Activated T-cell treated with anti-CD3 and anti-CD28 coated beads, Interleukin-2, amount 50 U/mL, for 24 hours (primary cell): ENCODE results near the gene PKD2L2.
"Not testable (repeated sequence)": the region's sequence is repeated elsewhere in the genome, so short reads cannot be mapped to it uniquely, and the experiment has no call there.

ENCODE experiments used
- DNase-seq: peaks from one replicate; pipeline ENCODE4 v3.0.0-alpha.2; 2020
- H3K27ac Mint-ChIP-seq: 2 replicates; pipeline ENCODE4 v1.8.0; 2020; ENCODE audit warnings: mild to moderate bottlenecking, mixed read lengths
- H3K27me3 Mint-ChIP-seq: 2 replicates; pipeline ENCODE4 v1.8.0; 2020; ENCODE audit warnings: mixed read lengths
- H3K36me3 Mint-ChIP-seq: 2 replicates; pipeline ENCODE4 v1.8.0; 2020; ENCODE audit warnings: low read depth, mixed read lengths
- H3K4me1 Mint-ChIP-seq: 2 replicates; pipeline ENCODE4 v1.8.0; 2020; ENCODE audit warnings: low read depth, mixed read lengths
- H3K4me3 Mint-ChIP-seq: 2 replicates; pipeline ENCODE4 v1.8.0; 2020; ENCODE audit warnings: mild to moderate bottlenecking, moderate library complexity, mixed read lengths
- H3K9me3 Mint-ChIP-seq: 2 replicates; pipeline ENCODE4 v1.8.0; 2020; ENCODE audit warnings: mixed read lengths

Gene PKD2L2

DNA sequence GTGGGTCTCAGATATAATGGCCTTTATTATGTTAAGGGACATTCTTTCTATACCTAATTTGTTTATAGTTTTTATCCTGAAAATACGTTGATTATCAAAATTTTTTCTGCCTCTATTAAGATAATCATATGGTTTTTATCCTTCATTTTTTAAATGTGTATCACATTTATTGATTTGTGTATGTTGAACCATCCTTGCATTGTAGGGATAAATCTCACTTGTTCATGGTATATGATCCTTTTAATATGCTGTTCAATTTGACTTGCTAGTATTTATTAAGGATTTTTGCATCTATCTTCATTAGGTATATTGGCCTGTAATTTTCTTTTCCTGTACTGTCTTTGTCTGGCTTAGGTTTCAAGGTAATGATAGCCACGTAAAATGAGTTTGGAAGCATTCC is 25.5 kb downstream of the PKD2L2 start:
- DNase-seq: no peak
- Mint-ChIP-seq H3K4me1 (no peaks in the 10 kb centered on the region), H3K4me3 (no peak overlapping the region), H3K36me3 (peaks cover 3% of the 10 kb centered on the region), H3K27ac (no peak overlapping the region), H3K9me3 (peaks cover 16% of the 10 kb centered on the region), H3K27me3 (peaks cover 8% of the 10 kb centered on the region)

DNA sequence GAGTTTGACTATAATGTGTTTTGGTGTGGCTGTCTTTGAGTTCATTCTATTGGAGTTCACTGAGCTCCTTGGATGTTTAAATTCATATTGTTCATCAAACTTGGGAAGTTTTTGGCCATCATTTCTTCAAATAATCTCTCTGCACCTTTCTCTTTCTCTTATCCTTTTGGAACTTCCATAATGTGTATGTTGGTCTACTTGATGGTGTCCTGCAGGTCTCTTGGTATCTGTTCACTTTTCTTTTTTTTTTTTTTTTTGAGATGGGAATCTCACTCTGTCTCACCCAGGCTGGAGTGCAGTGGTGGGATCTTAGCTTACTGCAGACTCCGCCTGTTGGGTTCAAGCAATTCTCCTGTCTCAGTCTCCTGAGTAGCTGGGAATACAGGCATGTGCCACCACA is 27.7 kb downstream of the PKD2L2 start:
- Mint-ChIP-seq H3K36me3 (peaks cover 3% of the 10 kb centered on the region), H3K9me3 (peaks cover 16% of the 10 kb centered on the region), H3K27me3 (peaks cover 8% of the 10 kb centered on the region), H3K27ac (no peak overlapping the region), H3K4me1 (no peaks in the 10 kb centered on the region), H3K4me3 (no peak overlapping the region)
- no peak for DNase-seq

DNA sequence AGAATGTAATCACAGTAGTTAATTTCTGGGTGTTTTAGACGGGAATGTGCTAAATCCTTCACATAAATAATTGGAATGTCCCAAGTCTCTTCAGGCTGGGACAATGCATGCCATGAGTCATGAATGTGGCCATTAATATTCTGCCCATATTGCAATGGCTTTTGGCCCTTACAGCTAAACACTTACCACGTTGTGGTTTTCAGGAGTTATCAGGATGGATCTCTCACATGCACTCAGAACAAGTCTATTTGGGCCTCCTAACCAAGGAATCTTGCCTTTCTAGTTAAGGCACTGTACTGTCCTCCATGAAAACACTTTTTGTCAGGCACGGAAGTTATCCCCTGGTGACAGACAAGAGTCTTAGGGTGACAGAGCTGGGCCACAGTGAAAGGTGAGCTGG is 32.7 kb downstream of the PKD2L2 start:
- no peak for DNase-seq
- no peaks in the 10 kb centered on the region for H3K4me1 Mint-ChIP-seq
- H3K27me3 Mint-ChIP-seq: peaks cover under 1% of the 10 kb centered on the region
- peaks cover 3% of the 10 kb centered on the region for H3K36me3 Mint-ChIP-seq
- no peak overlapping the region for H3K4me3 Mint-ChIP-seq
- H3K9me3 Mint-ChIP-seq: peaks cover 6% of the 10 kb centered on the region
- H3K27ac Mint-ChIP-seq: no peak overlapping the region

DNA sequence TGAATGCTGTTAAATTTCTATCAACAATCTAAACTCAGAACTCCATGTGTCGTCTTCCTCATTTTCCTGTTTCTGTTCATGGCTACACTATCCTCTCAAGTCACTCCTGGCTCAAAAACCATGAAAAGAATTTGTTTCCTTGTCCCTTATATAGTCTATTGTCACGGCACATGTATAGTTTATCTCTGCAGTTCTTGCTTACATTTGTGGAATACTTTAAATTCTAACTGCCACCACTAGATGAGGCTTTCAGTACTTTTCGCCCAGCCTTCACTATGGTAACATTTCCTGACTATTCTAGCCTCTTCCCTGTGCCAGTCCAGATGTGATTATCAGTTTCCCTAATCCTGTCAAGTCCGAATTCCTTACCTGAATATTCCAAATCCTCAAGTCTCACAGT is 34.6 kb downstream of the PKD2L2 start:
- H3K27me3 Mint-ChIP-seq: no peaks in the 10 kb centered on the region
- peaks cover 6% of the 10 kb centered on the region for H3K36me3 Mint-ChIP-seq
- no peak overlapping the region for H3K27ac Mint-ChIP-seq
- no peak overlapping the region for H3K4me3 Mint-ChIP-seq
- no peaks in the 10 kb centered on the region for H3K4me1 Mint-ChIP-seq
- DNase-seq: no peak
- no peaks in the 10 kb centered on the region for H3K9me3 Mint-ChIP-seq

DNA sequence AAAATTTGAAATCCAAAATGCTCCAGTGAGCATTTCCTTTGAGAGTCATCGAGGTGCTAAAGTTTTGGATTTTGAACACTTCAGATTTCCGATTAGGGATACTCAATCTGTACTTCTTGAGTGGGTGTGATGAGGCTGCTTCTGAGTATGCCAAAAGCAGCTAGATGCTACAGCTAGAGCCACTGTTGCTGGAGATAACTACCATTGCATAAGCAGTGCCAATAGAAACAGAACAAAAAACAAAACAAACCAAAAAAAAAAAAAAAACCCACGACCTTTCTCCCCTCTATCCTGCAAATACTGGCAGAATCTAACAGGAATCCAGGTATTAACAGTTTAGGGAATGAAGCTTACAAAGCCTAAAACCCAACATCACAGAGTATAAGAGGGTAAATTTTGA is 43.5 kb downstream of the PKD2L2 start:
- H3K4me1 Mint-ChIP-seq: peaks cover 22% of the 10 kb centered on the region
- no peaks in the 10 kb centered on the region for H3K9me3 Mint-ChIP-seq
- no peak for DNase-seq
- H3K27ac Mint-ChIP-seq: no peak overlapping the region
- peaks cover 20% of the 10 kb centered on the region for H3K36me3 Mint-ChIP-seq
- no peak overlapping the region for H3K4me3 Mint-ChIP-seq
- no peaks in the 10 kb centered on the region for H3K27me3 Mint-ChIP-seq

DNA sequence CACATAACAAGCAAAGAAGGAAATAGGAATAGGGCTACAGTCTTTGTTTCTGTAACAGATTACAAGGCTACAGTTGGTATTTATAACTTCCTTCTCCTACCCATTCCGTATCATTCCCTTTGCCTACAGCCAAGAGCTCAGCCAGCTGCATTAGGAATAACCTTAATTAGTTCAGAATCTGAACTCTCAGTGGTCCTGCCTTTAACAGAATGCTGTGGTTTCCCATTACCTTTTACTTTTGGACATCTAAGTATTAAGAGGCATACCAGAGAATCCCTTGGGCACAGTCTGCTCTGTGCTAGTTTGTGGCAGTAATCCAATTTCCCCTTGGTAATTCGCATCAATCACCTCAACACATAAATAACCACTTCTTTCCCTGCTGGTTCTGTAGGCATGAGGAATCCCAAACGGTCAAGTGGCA is 44.2 kb downstream of the PKD2L2 start:
- H3K36me3 Mint-ChIP-seq: peaks cover 21% of the 10 kb centered on the region
- peaks cover 26% of the 10 kb centered on the region for H3K4me1 Mint-ChIP-seq
- H3K27ac Mint-ChIP-seq: no peak overlapping the region
- H3K27me3 Mint-ChIP-seq: no peaks in the 10 kb centered on the region
- H3K9me3 Mint-ChIP-seq: no peaks in the 10 kb centered on the region
- no peak for DNase-seq
- no peak overlapping the region for H3K4me3 Mint-ChIP-seq

DNA sequence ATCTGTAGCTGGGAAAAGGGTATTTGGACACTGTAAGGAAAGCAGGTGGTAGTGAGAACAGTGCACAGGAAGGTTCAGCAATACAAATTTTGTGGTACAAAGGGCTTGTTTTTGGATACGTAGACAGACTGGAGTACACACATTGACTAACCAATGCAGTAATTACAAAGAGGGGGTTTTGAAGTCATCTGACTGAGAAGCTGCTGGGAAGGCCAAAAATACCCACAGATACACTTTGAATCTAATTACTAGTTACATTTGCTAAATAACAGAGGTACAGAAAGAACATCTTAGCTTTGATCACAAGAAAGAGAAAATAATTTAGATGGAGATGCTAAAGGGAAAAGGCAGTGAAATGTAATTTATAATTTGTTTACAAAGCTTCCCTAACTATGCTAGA is 45.9 kb downstream of the PKD2L2 start:
- DNase-seq: no peak
- Mint-ChIP-seq H3K27me3 (no peaks in the 10 kb centered on the region), H3K27ac (peak overlapping the region; percentile 72), H3K4me3 (no peak overlapping the region), H3K36me3 (peaks cover 30% of the 10 kb centered on the region), H3K4me1 (peaks cover 40% of the 10 kb centered on the region), H3K9me3 (no peaks in the 10 kb centered on the region)

DNA sequence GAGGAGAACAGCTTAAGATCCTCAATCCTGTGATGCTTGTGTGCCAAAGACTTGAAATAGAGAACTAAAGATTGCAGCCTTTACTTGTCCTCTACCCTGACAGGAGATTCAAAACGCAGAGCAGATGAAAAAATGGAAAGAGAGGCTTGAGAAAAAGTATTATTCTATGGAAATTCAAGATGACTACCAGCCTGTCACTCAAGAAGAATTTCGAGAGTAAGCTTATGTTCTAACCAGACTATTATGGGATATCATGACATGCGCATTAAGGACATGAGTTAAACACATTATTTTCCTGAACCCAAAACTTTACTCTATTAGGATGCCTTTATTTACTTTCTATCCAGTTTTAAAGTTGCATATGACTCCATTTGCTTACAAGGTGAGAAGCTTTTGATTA is 46.4 kb downstream of the PKD2L2 start:
- Mint-ChIP-seq H3K36me3 (peaks cover 35% of the 10 kb centered on the region), H3K27ac (peak overlapping the region; percentile 72), H3K9me3 (no peaks in the 10 kb centered on the region), H3K4me1 (peaks cover 40% of the 10 kb centered on the region), H3K4me3 (no peak overlapping the region), H3K27me3 (no peaks in the 10 kb centered on the region)
- no peak for DNase-seq

DNA sequence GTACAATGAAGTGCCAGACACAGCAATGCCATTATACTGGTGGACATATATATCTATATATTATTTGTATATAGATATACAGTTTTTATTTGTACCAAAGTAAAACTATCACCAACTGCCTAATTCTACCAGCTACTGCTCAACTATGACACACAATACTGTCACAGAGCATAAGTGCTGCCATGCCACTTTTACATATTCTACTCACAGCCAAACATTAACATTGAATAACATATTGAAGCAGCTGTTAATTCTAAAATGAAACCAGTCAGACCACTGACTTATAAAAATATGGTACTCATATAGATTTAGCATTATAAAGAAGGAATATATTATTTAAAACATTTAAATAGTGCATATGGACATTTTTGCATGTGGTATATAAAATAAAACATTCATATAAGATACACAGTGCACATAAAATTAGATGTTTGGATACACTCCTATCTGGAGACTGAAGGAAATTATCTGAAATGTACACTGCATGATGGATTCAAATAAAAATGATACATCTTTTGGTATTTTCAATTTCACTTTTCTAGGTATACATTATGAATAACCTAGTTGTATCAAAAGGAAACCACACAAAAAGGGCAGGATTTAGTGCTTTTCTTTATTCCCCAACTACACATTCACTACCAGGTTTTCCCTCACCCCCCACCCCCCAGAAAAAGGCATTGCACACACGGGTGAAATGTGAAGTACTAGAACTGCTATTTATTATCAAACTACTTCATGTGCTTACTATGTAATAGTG is 48.9 kb downstream of the PKD2L2 start:
- Mint-ChIP-seq H3K36me3 (peaks cover 59% of the 10 kb centered on the region), H3K9me3 (no peaks in the 10 kb centered on the region), H3K27me3 (no peaks in the 10 kb centered on the region), H3K4me3 (no peak overlapping the region), H3K27ac (peak overlapping the region; percentile 93), H3K4me1 (peaks cover 40% of the 10 kb centered on the region)
- DNase-seq: no peak

DNA sequence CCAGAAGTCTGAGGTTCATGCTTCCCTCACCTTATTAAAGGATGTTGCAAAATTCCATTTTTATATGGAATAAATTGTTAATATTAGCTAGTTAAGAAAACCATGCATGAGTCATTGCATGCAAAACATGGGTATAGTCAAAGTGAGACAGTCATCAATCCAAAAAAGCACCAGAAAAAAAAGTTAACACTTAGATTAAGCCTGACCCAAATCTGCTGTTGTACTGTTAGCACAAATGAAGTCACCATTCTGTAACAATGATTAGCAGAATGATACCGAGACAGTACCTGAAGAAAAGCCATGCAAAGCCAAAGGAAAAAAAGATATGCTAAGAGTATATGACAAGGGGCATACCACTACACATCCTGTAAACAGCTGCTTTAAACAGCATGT is 49.5 kb downstream of the PKD2L2 start:
- peak overlapping the region; percentile 93 for H3K27ac Mint-ChIP-seq
- H3K4me3 Mint-ChIP-seq: peak overlapping the region; percentile 31
- H3K4me1 Mint-ChIP-seq: peaks cover 40% of the 10 kb centered on the region

DNA sequence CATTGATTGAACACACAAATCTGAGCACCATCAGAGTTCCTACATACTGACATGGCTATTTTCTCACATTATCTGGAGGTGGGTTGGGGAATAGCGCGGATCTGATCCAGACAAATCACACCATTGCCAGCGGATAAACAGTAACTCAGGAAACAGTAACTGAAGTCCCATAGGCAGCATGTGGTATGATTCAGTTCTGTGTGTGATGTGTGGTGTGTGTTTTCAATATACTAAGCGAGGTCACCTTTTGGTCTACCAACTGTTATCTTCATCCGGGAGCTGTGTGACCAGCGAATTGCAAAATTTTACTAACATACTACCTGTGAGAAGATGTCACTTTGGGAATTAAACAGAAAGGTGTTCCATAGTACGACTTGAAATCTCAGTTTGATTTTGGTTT is 50.1 kb downstream of the PKD2L2 start:
- H3K27me3 Mint-ChIP-seq: no peaks in the 10 kb centered on the region
- H3K27ac Mint-ChIP-seq: peak overlapping the region; percentile 93
- peaks cover 67% of the 10 kb centered on the region for H3K36me3 Mint-ChIP-seq
- no peak for DNase-seq
- peak overlapping the region; percentile 31 for H3K4me3 Mint-ChIP-seq
- no peaks in the 10 kb centered on the region for H3K9me3 Mint-ChIP-seq
- H3K4me1 Mint-ChIP-seq: peaks cover 40% of the 10 kb centered on the region

More for the DNA sequence above, 49.5 kb downstream of the PKD2L2 start:
- H3K9me3 Mint-ChIP-seq: no peaks in the 10 kb centered on the region
- DNase-seq: no peak
- no peaks in the 10 kb centered on the region for H3K27me3 Mint-ChIP-seq
- peaks cover 61% of the 10 kb centered on the region for H3K36me3 Mint-ChIP-seq

DNA sequence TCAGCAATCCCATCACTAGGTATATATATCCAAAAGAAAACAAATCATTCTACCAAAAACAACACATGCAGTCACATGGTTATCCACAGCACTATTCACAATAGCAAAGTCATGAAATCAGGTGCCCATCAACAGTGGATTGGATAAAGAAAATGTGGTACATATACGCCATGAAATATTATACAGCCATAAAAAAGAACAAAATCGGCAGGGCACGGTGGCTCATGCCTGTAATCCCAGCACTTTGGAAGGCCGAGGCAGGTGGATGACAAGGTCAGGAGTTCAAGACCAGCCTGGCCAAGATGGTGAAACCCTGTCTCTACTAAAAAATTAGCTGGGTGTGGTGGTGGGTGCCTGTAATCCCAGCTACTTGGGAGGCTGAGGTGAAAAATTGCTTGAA is 55.0 kb downstream of the PKD2L2 start:
- H3K4me1 Mint-ChIP-seq, H3K27ac Mint-ChIP-seq, H3K9me3 Mint-ChIP-seq, H3K27me3 Mint-ChIP-seq, H3K4me3 Mint-ChIP-seq, DNase-seq: not testable (repeated sequence)
- H3K36me3 Mint-ChIP-seq: peaks cover 95% of the 10 kb centered on the region

DNA sequence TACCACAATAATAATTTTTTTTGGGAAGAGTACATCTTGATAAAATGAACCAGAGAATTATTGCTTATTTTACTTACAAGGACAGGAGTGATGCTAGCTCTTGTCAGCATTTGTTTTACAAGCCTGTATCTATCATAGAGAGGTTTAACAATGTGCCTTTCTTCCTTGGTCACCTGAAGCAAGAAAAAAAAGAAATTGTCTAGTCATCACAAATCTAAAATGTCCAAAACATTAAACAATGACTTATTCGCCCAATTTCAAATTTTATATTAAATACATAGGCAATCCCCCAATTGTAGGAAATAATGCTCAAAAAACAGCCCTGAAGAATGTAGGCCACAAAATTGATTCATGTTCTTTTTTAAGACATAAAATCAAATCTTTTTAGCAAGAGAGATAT is 56.6 kb downstream of the PKD2L2 start:
- H3K27me3 Mint-ChIP-seq: no peaks in the 10 kb centered on the region
- no peak for DNase-seq
- H3K9me3 Mint-ChIP-seq: no peaks in the 10 kb centered on the region
- no peak overlapping the region for H3K27ac Mint-ChIP-seq
- no peak overlapping the region for H3K4me3 Mint-ChIP-seq
- peaks cover 94% of the 10 kb centered on the region for H3K36me3 Mint-ChIP-seq
- no peaks in the 10 kb centered on the region for H3K4me1 Mint-ChIP-seq

DNA sequence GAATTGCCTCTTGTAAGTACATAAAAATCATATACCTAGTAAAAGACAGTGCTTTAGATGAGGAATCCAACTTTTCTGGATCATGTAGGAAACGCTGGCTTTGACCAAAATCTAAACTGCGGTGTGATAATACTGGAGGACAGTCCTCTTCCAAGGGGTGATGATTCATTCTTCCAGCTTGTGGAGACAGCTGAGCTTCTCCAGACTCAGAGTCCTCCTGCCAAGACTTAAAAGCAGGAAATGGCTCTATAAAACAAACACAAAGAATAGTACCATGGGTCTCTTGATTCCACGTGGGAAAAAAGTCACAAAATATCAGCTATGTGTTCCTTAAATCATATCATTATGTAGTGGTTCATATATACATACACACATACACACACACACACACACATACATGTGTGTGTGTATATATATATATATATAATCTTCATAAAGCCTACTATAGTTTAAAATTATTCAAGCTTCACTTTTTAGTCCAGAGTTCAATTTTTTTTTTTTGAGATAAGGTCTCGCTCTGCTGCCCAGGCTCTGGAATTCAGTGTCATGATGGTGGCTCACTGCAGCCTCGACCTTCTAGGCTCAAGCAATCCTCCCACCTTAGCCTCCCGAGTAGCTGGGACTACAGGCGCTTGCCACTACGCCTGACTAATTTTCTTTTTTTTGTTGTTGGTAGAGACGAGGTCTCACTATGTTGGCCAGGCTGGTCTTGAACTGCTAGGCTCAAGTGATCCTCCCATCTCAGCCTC is 65.0 kb downstream of the PKD2L2 start:
- Mint-ChIP-seq H3K27ac (peak overlapping the region; percentile 66), H3K36me3 (peaks cover 72% of the 10 kb centered on the region)
- DNase-seq: no peak

DNA sequence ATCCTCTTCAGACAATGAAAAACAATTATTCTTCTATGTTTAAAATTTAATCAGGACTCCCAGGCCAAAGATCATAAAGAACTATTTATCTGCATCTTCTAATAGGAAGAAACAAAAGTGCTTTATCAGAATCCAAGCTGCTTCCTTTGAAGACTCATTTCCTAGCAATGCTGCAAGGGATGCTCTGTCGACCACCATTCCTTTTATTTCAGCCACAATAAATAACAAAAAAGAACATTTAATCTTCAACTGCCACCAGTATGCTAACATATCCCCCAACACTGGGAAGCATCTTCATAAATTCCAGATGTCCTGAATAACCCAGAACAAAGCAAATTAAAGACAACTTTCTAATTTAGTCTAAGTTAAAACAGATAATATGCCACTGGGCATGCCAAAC is 68.7 kb downstream of the PKD2L2 start:
- H3K4me1 Mint-ChIP-seq: no peaks in the 10 kb centered on the region
- H3K4me3 Mint-ChIP-seq: no peak overlapping the region
- no peak overlapping the region for H3K27ac Mint-ChIP-seq
- H3K27me3 Mint-ChIP-seq: no peaks in the 10 kb centered on the region
- no peak for DNase-seq
- peaks cover 79% of the 10 kb centered on the region for H3K36me3 Mint-ChIP-seq
- no peaks in the 10 kb centered on the region for H3K9me3 Mint-ChIP-seq

More for the DNA sequence above, 65.0 kb downstream of the PKD2L2 start:
- no peaks in the 10 kb centered on the region for H3K9me3 Mint-ChIP-seq
- no peak overlapping the region for H3K4me3 Mint-ChIP-seq
- no peaks in the 10 kb centered on the region for H3K27me3 Mint-ChIP-seq
- no peaks in the 10 kb centered on the region for H3K4me1 Mint-ChIP-seq
